NCI-H2081 treated with DMSO at 0.1 percent for 48 hours (cell line): Measurements from ENCODE around the gene CHST9.
"Not testable (repeated sequence)": the region's sequence is repeated elsewhere in the genome, so short reads cannot be mapped to it uniquely, and the experiment has no call there.

Experiments
- DNase-seq: peaks from one replicate; lab custom pipeline; 2025; lab: John Stamatoyannopoulos, UW

CHST9 gene

DNA sequence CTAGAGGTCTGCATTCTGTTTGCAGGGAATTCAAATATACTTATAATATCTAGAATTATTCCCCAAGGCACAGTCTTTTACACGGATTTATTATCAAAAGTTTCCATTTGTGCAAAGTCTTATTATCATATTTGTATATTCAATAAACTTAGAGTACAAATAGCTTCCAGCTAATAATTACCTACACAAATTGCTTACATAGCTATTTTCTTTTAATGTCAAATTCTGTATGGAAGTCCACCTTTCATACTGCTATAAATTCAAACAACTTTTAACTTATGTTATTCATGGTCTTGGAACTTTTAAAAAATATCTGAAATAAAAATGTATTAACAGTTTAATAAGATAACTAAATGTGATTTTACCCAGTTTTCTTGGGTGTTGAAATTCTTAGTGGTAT, 13.1 kb downstream of the CHST9 start:
- DNase-seq, result no peak

DNA sequence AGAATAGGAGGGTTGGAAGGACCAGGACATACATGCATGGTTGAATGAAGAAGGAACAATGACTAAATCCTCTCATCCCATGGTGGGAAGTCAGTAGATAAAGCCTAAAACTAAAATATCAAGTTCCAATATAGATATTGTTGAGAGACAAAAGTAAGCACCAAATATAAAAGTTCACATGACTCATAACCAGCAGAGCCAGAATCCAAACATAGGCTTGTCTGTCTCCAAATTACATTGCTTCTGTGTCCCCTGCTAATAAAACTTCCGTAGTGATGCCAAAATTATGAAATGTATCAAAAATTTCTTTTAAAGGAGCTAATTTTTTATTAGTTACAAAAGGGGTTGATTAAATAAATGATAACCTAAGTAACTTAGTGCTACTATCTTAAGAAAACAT, 19.7 kb downstream of the CHST9 start:
- no peak for DNase-seq

DNA sequence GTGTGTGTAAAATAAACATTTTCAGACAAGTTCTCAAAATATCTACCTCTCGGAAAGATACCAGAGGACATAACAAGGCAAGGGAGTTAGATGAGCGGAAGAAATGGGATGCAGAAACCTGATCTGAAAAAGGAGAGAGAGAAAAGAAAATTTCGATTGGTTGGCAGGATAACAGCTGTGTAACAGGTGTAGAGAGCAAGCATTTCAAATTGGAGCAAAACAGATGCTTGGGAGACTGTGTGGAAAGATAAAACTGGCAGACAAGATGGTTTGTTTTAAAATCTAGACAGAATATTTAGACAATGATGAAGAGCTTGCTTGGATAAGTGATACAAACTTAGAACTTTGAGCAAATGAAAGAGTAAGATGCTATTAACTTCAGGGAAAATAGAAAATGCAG, 20.2 kb downstream of the CHST9 start:
- no peak for DNase-seq

DNA sequence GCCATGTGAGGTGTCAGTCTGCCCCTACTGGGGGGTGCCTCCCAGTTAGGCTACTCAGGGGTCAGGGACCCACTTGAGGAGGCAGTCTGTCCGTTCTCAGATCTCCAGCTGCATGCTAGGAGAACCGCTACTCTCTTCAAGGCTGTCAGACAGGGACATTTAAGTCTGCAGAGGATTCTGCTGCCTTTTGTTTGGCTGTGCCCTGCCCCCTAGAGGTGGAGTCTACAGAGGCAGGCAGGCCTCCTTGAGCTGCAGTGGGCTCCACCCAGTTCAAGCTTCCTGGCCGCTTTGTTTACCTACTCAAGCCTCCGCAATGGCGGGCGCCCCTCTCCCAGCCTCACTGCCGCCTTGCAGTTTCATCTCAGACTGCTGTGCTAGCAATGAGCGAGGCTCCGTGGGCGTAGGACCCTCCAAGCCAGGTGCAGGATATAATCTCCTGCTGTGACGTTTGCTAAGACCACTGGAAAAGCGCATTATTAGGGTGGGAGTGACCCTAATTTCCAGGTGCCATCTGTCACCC, 21.9 kb downstream of the CHST9 start:
- DNase-seq, result not testable (repeated sequence)

DNA sequence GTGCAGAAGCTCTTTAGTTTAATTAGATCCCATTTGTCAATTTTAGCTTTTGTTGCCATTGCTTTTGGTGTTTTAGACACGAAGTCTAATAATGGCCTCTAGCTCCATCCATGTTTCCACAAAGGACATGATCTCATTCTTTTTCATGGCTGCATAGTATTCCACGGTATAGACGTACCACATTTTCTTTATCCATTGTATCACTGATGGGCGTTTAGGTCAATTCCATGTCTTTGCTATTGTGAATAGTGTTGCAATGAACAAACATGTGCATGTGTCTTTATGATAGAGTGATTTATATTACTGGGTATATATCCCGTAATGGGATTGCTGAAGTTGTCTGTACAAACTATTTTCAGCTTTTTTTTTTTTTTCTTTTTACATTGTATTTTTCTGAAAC, 35.9 kb downstream of the CHST9 start:
- DNase-seq, result not testable (repeated sequence)

DNA sequence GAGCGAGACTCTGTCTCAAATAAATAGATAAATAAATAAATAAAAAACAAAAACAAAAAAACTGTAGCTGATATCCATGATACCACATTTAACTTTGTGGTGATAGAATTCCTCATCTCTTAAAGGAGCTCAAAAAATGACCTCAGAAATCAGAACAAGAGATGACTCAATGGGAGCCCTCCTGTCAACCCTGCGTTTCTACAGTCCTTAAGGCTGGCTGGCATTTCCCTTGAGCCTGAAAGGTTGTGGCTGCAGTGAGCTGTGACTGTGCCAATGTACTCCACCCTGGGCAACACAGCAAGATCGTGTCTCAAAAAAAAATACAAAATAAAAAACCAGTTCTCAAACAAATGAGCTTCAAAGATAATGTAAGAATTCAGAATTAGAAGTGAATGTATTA, 40.4 kb downstream of the CHST9 start:
- DNase-seq, result no peak

DNA sequence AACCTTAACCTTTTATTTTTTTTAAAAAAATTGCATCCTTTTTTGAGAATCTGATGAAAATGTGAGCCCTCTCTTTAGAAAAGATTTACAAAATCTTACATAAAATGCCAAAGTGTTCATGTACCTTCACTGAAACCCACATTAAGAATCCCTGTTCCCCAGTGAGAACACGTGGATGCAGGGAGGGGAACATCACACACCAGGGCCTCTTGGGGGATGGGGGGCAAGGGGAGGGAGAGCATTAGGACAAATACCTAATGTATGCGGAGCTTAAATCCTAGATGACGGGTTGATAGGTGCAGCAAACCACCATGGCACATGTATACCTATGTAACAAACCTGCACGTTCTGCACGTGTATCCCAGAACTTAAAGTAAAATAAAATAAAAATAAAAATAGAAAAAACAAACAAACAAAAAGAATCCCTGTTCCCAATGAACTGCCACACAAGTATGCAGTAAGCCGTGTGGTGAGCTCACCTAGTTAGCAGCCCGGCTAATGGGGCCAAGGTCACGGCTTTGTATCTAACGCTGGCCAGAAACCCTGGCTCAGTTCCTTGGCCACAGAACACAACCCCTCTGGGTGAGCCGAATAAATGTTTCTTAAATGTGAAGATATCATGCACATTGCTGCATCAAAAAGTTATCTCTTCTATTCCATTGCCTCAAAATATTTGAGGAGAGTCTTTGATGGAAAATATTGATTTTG, 41.4 kb downstream of the CHST9 start:
- no peak for DNase-seq

DNA sequence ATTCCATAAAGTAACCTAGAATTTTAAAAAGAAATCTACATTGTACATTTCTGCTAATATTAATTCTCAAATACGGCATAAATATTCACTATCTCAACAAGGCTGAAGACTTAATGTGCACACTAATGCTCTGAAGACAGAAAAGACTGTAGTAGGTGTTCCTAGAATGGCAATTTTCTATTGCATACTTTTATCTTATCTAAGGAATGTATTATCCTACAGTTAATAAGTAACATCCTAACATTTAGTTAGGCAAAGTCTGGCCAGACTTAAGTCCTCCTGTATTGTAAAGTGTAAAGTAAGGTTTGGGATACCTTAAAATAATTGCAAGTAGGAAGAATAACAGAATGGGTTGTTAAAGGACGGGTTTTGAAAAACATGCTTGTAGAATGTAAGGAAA, 42.2 kb downstream of the CHST9 start:
- DNase-seq, result no peak

DNA sequence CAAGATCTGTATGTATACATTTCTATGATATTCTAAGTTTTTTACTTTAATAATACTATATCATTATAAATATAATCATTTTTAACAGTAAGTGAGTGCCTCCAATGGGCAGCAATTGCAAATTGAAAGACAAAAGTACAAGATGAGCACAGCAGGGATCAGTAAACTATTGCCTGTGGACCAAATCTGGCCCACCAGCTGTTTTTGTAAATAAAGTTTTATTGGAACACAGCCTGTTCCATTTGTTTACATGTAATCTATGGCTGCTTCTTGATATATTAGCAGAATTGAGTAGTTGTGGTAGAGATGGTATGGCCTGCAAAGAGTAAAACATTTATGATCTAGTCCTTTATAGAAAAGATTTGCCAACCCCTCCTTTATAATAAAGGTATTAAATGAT, 43.2 kb downstream of the CHST9 start:
- no peak for DNase-seq

DNA sequence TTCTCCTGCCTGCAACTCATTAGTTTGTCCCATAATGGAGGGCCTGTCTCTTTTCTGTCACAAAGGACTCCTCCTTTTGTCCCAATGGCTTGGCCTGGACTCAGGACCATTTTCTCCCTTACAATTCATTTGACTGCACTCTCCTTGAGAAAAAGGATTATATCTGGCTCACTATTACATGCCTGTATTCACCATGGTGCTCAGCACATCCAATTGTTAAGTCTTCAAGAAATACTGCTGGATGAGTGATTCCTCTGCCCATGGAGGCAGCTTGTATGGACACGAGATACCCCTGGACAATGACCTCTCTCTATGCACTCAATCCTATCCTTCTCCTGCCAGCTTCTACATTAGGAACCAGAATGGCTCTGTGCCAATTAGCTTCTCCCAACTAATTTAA, 47.0 kb downstream of the CHST9 start:
- DNase-seq, result no peak

DNA sequence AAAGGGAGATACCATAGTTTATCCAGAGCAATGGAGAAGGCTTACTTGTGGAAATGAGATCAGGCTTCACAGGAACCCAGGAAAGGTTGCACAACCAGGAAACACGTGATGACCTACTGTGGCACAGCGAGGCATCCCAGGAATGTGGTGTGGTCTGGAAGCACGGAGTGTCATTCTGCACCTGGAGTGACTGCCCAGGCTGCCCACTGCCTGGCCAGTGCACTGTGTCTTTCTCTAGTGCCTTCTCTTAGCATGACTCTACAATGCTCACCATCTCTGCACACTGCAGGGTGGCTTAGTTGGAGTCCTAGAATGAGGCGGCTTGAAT, 48.9 kb downstream of the CHST9 start:
- no peak for DNase-seq

DNA sequence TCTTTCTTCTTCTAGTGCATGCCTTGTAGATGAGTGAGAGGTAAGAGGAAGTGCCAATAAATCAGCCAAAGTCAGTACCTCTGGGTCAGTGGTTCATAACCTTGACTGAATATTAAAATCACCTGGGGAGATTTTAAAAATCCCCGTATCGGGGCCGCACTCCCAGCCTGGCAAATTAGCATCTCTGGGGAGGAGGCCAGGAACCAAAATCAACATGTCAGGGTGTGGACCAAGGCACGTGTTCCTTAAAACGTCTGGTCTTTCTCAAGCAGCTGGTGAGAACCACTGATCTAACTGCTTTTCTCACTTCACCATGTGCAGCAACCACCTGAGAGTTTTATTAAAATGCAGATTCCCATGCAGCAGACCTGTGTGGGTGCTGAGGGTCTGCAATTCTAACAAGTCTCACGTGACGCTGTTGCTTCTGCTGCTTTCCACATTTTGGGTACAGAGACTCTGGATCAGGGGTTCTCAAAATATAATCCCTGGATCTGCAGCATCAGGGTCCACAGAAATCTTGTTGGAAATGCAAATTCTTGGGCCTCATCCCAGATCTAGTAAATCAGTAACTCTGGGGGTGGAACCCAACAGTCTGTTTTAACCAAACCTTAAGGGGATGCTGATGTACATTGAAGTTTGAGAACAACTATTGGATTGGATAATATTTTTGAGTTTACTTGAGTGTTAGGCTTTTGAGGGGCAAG, 49.5 kb downstream of the CHST9 start:
- no peak for DNase-seq

DNA sequence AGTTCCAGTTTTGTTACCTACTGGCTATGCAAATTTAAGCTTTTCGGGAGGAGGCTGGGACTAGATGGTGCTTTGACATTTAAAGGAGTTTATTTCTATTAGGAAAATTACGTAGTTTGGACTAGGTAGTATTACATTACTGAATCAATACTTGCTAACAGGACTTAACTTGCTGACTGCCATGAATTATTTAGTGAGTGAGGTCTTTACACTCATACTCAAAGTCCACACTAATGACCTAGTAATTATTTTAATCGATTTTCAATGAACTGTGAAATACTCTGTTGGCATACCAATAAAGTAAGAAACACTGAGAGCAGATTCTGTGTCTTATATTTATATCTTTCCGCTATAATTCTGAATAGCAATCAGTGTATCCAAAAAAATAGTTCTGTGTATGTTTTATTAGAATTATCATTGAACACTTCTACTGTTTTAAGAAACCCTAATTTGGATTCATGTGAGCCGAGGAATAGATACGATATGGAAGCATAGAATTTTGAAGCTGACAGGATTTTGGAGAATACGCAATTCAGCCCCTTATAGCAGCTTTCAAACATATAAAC, 55.0 kb downstream of the CHST9 start:
- DNase-seq, result no peak

DNA sequence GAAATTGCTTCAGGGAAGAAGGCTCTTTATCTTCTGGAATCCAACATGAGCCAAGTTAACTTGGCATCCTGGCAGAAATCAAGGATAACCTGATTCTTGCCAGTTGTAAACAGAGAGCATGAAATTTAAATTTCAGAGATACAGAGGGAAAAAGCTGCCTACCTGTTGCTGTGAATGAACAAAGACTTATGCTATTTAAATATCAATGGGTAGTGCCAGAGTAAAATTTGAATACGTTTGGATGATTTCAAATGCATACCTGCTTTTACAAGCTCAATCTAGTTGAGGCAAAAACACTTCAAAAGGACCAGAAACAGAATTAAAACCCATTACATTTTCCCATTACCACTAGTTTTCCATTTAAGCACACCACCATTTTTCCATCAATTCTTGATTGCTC, 60.9 kb downstream of the CHST9 start:
- no peak for DNase-seq

DNA sequence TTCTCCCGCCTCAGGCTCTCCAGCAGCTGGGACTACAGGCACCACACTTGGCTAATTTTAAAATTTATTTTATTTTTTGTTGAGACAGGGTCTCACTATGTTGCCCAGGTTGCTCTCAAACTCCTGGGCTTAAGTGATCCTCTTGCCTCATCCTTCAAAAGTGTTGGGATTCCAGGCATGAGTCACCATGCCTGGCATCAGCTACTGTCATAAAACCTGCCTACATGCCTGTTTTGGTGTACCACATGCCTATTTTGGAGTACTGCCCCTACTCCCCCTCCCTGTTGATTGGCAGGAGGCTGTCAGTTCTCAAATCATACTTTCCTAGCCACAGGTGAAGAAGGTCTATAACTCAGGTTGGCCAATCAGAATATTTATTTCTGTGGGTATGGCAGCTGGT, 64.0 kb downstream of the CHST9 start:
- no peak for DNase-seq

DNA sequence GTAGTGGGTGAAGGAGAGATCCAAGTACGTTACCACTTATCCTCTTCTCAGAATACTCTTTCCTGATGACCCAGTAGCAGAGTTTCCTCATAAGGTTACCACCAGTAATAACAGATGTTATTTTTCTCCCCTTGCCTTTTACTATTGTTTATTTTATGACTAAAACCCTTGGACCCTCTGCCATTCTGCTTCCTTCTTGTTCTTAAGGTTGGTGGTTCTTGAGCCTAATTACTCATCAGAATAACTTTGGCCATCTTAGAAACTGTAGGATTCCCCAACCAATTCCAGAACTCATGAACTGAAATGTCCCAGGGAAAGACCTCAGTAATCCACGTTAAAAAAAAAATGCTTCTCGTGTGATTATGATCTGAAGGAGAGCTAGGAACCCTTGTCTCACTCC, 64.9 kb downstream of the CHST9 start:
- no peak for DNase-seq

DNA sequence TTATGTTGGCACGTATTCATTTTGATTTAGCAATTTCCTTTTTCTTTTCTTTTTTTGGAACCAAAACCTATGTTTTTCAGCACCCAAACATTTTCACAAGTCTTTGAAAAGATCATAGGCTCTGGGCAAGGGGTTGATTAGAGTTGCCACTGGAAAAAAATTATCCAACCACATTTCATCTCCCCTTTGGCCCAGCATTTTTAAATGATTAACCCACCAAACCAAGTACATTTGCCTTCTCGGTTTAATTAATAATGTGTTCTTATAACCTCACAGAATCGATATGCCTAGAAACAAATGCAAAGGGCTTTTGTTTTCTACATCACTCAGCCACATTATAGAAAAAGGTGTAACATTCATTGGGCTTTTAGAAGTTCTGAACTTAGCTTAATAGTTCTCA, 66.1 kb downstream of the CHST9 start:
- DNase-seq, result no peak

DNA sequence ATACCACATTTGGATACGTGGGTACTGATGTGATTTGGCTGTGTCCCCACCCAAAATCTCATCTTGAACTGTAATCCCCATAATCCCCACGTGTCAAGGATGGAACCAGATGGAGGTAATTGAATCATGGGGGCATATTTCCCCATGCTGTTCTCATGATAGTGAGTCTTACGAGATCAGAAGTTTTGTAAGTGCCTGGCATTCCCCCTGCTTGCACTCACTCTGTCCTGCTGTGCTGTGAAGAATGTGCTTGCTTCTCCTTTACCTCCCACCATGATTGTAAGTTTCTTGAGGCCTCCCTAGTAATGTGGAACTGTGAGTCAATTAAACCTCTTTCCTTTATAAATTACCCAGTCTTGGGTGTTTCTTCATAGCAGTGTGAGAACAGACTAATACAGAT, 70.3 kb downstream of the CHST9 start:
- no peak for DNase-seq

DNA sequence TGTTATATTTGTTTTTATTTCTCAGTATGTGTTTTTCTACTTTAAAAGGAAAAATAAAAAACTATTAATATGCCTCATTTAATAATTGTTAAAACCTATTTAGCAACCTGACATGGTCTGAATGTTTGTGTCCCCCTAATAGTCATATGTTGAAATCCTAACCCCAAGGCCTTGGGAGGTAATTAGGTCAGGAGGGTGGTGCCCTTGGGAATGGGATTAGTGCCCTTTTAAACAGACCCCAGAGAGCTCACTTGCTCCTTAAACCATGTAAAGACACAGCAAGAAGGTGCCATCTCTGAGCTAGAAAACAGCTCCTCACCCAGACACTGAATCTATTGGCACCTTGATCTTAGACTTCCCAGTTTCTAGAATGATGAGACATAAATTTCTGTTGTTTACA, 71.8 kb downstream of the CHST9 start:
- no peak for DNase-seq

DNA sequence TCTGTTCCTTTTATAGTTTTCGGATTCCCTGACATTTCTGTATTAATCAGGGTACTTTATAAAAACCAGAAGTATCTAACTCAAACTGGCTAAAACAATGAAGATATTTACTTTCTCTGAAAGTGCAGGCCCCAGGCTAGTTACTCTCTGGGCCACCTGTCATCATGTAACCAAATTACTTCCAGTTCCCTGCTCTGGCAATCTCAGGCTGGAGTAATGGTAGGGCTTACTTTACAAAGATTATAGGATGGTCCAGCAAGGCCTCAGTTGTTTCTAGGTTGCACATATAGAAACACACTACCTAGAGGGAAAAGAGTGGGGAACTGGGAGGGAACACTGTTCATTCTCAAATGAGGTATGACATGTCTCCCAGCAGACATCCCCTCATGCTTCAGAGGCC, 74.8 kb downstream of the CHST9 start:
- DNase-seq, result no peak

DNA sequence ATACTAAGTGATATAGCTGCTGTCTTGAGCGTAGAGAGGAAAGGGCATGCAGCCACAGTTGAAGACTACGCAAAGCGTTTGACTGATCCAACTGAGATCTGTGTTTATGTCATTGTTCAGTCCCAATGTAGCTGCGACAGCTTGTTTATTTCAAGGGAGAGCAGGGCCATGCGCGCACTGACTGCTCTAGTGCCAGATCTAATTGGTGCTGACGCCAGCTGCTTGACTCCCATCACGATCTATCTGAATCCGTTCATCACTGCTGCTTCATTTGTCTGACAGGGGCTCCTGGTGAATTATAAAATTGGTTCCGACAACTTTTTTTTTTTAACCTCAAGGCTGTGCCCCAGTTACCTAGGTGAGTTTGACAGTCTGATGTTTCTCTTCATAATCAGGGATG, 75.7 kb downstream of the CHST9 start:
- DNase-seq, result no peak

DNA sequence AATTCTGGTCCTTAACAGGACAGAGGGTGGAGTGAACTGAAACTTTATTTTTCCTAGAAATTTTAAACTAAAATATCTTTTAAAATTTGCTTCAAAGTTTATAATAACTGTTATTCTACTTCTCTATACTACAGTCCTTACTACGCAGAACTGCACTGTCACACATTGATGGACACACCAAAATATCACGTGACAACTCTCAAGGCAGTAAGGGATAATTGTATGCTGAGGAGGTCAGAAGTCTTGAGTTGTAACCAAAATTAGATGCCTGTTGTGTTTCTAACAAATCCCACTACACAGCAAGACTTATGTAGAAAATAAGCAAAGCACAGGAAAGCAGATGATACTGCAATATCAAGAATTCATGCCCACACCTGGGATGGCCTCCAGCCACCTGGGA, 76.3 kb downstream of the CHST9 start:
- DNase-seq, result no peak

DNA sequence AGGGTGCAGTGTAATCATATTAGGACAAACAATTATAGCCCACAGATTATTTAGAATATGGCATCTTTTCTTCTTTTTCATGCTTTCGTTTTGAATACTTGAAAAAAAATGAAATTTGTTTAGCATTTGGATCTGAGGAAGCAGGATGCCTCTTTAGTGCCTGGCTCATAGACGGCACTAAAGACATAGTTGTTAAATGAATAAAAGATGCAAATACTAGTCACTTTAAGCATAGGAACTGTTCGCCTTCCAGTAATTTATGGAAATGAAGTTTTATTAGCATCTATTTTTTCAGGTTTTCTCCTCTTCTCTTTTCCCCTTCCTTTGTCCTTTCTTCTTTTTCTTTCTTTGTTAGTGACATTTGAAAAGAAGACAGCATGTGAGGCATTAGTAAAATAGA, 80.4 kb downstream of the CHST9 start:
- no peak for DNase-seq

DNA sequence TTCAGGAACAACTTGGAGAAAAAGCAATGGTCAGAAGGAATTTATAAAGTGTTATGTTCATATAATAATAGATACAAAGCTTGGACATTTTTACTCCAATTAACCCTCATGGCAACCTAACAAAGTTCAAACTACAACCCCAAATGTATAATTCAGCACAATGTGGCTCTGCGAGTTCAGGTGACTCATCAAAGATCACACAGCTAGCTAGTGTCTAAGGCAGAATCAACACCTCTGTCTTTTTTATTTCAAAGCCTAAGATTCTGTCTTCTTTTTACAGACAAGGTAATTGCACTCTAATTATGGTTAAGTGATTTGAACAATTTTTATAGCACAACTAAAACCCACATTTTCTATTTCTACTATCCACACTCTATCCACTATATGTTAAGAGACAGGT, 90.5 kb downstream of the CHST9 start:
- no peak for DNase-seq
